ENCODE results near the gene ARL3.
"Not testable (repeated sequence)": the region's sequence is repeated elsewhere in the genome, so short reads cannot be mapped to it uniquely, and the experiment has no call there.

Gene ARL3

GRCh38 chr10:102701796-102702195 lies 12.4 kb downstream of the ARL3 start:
- DNase-seq: no peak

DNA sequence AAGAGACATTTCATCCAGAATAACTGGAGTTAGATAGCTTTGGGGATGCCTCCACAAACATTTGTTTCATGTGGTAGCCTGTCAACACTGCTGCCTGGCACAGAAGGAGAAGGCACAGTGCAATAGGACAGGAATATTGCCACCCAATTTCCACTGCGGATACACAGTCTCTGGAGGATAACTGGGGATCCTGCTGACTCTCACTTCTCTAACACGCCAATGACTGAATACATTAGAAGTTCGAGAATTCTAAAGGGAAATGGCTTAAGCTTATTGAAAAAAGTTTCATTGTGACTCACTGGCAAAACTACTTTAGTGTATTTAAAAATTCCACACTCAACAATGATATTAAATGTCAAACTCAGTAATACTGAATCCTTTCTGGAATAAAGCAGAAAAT lies 12.9 kb downstream of the ARL3 start:
- DNase-seq: no peak

DNA sequence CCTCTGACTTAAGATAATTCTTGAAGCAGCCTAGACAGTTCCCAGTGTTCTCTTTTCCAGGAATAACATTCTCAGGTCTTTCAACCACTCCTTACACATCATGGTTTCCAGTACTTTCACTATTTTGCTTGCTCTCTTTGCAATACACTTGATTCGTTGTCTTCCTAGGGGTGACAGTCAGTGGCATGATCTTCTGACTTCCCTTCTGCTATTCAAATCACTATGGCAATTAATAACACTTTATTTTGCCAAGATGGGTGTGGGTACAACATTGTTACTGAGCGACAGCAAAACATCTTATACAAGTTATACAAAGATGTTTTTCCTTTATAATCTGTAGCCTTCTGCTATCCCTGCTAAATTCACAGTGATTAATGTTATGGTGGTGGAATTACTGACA lies 15.3 kb downstream of the ARL3 start:
- DNase-seq: no peak

DNA sequence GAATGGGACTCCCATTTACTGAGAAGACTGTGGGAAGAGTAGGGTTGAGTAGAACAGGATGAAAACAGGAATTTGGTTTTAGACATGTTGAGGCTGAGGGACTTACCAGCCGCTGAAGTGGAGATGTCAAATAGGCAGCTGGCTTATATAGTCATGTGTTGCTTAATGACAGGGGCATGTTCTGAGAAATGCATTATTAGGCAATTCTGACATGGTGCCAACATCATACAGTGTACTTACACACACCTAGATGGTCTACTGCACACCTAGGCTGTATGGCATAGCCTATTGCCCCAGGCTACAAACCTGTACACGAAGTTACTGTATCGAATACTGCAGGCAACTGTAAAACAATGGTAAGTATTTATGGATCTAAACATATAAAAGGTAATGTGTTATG lies 17.5 kb downstream of the ARL3 start:
- DNase-seq: no peak

DNA sequence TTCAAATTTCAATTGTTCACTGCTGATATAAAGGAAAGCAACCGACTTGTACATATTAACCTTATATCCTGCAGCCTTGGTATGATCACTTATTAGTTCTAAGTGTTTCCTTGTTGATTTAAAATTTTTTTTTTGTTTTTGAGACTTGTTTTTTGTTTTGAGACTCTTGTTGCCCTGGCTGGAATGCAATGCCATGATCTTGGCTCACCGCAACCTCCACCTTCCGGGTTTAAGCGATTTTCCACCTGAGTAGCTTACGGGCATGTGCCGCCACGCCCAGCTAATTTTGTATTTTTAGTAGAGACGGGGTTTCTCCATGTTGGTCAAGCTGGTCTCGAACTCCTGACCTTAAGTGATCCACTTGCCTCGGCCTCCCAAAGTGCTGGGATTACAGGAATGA lies 18.8 kb downstream of the ARL3 start:
- not testable (repeated sequence) for DNase-seq

DNA sequence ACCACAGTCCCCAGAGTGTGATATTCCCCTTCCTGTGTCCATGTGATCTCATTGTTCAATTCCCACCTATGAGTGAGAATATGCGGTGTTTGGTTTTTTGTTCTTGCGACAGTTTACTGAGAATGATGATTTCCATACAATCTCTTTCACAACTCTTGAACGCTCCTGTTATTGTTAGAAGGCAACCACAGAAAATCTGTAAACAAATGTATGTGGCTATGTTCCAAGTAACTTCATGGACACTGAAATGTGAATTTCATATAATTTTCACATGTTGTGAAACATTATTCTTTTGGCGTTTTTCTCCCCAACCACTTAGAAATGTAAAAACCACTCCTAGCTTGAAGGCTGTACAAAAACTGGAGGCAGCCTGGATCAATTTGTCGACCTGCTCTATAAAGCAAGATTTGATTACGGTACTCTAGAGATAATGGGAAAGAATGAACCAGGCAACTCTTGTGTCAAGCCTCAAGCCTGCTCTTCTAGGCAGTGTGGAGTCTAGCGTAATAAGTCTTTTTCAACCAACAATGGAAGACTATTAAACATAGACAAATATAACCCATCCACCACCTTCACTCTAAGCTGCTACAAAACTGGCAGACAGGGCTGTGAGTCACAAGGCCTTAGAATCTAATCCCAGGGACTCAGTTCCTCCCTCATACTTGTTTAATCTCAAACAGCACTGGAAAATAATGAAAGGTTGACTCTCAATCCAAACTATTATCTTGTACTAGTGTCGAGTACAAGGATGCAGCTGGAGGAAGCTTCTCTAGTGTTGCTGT lies 22.7 kb downstream of the ARL3 start:
- no peak for DNase-seq

DNA sequence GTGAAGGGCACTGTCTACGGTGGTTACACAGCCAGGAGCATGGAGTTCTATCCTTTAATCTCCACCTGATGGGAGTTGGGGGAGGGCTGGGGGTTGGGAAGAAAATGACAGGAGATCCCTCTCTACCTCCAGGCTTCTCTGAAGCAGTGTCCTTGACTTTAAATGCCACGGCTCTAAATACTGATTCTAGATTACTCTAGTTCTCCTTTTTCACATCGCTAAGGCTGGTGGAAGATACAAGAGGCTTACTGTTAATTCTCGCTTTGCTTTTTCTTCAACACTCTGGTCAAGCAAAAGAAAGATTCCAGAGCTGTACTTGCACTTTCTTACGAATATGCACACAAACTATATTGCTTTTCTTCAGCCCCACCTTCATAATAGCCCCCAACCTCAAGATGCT lies 30.5 kb downstream of the ARL3 start:
- no peak for DNase-seq

- DNase-seq: no peak
Measured at GRCh38 chr10:102682981-102683380, 31.2 kb downstream of the ARL3 start.

DNA sequence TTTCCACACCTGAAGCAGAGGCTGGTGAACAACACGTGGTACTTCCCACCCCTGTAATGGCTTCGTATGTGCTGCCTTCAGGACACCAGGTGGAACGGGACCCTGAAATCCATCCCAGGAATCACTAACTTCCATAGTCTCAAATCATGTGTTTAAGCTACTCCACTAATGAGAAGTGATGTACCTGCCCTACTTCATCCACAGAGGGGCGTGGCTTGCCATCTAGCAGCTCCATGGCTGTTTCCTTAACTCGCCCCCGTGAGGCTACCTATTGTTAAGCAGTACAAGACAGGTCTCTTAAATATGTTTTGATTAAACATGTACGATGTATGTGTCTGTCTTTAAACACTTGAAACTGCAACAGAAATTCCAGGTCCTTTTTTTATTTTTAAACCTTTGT lies 31.8 kb downstream of the ARL3 start:
- DNase-seq: no peak

DNA sequence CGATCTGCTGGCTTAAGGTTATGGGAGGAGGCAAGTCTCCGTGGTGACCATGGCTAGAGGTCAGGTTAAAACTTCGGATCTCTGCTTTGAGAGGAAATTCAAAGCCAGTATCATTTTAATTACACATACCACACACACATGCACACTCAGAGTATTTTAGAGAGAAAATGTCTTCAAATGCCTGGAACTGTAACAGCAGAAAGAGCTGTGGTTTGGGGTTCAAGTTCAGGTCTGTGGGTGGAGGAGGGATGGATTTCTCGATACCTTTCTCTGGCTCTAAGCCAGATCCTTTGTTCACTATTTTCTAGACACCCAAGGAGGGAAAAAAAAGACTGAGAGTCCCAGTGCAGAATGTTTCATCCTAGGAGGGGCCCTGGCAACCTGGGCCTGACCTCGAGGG lies 32.5 kb downstream of the ARL3 start:
- no peak for DNase-seq

DNA sequence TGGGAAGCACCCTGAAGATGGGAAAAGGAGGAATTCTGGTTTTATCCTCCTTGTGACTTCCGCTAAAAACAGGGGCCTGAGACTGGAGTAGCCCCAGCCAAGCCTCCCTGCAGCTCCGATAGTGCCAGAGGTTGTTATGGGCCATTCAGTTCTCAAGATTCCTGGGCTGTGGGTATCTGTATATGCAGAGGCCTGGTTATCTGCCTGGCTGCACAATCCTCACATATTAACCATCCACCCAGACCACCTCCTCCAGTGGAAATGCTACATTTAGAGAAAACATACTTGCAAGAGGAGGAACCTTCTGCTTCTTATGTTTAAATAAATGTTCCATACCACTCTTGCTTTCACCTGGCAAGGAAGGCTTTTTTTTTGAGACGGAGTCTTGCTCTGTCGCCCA lies 34.6 kb downstream of the ARL3 start:
- no peak for DNase-seq

- DNase-seq: peak; percentile 85
Measured at GRCh38 chr10:102678842-102679289, 35.3 kb downstream of the ARL3 start.

GRCh38 chr10:102678068-102678400 lies 36.2 kb downstream of the ARL3 start:
- no peak for DNase-seq

- DNase-seq: no peak
Measured at GRCh38 chr10:102677331-102678067, 36.7 kb downstream of the ARL3 start.

GRCh38 chr10:102676534-102677315 lies 37.5 kb downstream of the ARL3 start:
- DNase-seq: no peak

DNA sequence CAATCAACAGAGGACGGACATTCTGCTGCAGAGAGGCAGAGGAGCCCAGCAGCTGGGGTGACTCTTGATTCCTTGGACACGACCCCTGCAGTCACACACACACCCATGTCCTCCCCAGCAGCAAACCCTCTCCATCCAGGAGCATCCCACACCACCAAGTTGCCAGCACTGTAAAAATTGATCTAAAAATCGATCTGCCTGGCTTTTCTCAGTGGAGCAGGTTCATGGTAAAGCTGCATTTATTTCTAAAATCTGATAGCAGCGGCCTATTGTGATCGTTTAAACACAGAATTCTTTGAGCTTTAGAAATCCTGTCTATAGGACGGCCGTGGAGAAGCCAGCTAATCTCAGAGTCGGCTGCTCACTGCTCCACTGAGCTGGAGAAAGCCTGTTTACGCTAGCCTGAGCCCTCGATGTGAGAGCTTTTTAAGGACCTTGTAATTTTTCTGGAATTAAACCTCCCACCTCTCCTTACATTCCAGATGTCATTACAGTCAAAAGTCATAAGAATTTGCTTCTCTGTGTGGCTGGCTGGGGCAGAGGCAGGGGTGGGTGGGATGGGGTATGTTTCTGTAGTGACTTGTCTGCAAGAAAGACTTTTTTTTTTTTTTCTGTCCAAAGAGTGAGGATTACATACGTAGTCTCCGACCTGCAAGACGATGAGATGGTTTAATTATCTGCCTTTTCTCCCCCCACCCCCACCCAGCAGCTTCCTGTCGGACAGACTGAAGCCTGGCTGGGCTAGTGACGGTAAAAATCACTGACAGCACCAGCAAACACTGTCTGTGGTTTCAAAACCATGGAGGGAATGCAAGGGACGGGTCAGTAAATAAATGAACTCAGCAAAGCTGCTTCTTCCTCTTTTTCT lies 38.3 kb downstream of the ARL3 start:
- no peak for DNase-seq

GRCh38 chr10:102675011-102675665 lies 39.1 kb downstream of the ARL3 start:
- no peak for DNase-seq

- DNase-seq: no peak
Measured at GRCh38 chr10:102674566-102674965, 39.6 kb downstream of the ARL3 start.

GRCh38 chr10:102673819-102674511 lies 40.2 kb downstream of the ARL3 start:
- no peak for DNase-seq

GRCh38 chr10:102673236-102673818 lies 40.9 kb downstream of the ARL3 start:
- DNase-seq: no peak

DNA sequence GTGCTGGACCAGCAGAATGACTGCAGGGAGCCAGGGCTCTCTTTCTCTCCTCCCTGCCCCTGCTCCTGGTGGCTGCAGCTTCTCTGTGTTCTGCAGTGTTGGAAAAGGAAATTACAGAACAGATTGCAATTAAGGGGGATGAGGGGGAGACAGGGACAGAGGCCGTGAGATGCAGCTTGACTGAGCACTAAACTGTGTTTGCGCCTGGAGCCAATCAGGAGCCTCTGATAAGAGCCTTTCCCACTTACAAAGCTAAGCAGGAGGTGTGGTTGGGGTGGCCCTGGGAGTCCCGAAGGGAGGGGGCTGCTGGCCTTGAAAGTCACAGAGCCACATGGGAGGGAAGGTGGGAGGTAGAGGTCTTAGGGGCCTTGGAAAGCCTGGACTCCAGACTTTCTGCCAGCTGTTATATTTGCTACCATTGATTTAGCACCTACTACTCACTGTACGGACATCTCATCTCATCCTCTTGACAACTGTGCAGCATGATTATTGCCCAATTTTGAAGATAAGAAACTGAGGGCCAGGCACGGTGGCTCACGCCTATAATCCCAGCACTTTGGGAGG lies 43.2 kb downstream of the ARL3 start:
- no peak for DNase-seq
